COLO668 (cell line): Measurements from ENCODE around the gene GON7.
"Not testable (repeated sequence)": the region's sequence is repeated elsewhere in the genome, so short reads cannot be mapped to it uniquely, and the experiment has no call there.

ENCODE experiments used
- DNase-seq: peaks from one replicate; lab custom pipeline; 2025; ENCODE audit not compliant: unreplicated experiment; lab: John Stamatoyannopoulos, UW

The GON7 gene

DNA sequence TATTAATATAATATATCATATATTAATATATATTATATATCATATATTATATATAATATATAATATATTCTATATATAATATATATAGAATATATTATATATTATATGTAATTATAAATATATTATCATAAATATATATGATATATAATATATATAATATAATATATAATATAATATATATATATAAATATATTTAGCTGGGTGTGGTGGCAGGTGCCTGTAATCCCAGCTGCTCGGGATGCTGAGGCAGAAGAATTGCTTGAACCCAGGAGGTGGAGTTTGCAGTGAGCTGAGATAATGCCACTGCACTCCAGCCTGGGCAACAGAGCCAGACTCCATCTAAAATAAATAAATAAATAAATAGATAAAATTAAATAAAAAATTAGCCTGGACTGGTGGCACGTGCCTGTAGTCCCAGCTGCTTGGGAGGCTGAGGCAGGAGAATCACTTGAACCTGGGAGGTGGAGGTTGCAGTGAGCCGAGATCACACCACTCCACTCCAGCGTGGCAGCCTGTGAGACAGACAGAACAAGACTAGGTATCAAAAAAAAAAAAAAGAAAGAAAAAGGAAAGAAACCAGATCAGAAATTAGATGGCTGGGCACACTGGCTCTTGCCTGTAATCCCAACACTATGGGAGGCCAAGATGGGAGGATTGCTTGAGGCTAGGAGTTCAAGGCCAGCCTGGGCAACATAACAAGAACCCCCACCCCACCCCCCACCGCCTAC lies 47.1 kb downstream of the GON7 start:
- not testable (repeated sequence) for DNase-seq

DNA sequence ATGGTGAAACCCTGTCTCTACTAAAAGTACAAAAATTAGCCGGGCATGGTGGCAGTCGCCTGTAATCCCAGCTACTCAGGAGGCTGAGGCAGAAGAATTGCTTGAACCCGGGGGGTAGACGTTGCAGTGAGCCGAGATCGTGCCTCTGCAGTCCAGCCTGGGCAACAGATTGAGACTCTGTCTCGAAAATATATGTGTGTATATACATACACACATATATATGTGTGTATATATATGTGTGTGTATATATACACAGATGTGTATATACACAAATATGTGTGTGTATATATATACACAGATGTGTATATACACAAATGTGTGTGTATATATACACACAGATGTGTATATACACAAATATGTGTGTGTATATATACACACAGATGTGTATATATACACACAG lies 48.5 kb downstream of the GON7 start:
- DNase-seq, result not testable (repeated sequence)

DNA sequence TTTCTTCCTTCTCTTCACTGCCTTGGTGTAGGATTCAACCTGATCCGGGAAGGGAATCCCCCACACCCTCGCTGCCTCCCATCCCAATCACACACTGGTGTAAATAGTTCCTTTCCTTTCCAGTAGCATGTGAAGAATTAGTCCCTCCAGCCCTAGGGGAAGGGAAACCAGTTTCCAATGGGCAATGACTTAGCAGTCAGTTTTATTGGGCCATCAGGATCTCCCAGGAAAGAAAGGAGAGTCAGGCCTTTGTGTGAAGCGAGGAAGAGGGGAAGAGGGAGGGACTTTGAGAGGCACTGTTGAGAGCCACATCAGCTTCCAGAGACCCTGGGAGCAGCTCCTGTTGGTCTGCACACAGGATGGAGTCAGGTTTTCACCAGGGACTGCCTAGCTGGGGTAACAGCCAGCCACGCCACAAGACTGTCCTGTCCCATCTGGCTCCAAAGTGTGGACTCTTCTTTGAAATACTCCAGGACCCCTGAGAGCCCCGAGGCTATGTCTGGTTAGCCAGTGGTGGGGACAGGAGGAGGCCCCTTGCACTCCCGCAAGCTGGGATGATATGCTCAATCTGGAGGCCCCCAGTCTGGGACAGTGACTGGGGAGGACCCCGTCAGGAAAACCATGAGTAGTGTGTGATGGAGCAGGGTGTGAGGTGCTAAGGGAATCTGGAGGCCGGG lies 50.0 kb downstream of the GON7 start:
- no peak for DNase-seq

DNA sequence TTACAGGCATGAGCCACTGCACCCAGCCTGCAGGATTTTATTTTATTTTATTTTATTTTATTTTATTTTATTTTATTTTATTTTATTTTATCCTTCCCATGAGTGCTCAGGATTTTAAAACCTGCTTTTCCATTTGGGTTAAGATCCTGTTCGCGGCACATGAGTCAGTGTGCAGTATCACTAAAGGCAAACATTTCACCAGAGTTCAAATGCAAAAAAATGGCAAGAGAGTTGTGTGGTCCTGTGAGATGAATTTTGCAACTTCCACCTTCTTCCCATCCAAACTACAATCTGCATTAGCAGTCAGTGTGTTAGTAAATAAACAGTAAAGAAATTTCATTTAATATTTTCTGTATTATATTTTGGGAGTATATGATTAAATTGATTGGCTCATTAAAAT lies 51.2 kb downstream of the GON7 start:
- DNase-seq, result no peak

GRCh38 chr14:93153121-93153520 lies 53.7 kb downstream of the GON7 start:
- DNase-seq, result no peak
